ENCODE data around the gene PPM1J. TPM values are rescaled to one million over a fixed set of nuclear protein-coding genes. Genes with fewer than 3 reads are reported as not detected.

Gene PPM1J
- polyA plus RNA-seq, 1 of the 3 experiments (the other 2 are of a cell fraction), result 5.3 TPM

DNA sequence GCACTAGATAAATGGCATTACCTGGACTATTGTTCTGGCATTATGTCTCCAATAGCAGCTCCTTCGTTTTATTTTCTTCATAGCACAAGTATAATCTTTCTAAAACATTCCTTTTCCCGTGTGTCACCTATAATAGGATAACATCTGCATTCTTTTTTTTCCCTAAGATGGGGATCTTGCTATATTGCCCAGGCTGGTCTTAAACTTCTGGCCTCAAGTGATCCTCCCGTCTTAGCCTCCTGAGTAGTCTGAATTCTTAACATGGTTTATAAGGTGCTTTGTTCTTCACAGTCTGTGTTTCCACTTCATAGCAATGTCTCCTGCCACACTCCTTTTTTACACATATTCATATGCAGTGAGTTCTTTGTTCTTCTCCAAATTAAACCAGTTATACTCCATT lies 49.3 kb downstream of the PPM1J start:
- H3K36me3 ChIP-seq (replicated peaks in 1 of 2; ENCODE audit: control insufficient read depth in 1 of 2, insufficient read depth in 2 of 2, low read length in 1 of 2), result peaks cover 54 to 85% of the 10 kb centered on the region in 2 experiments
- H2AFZ ChIP-seq (ENCODE audit: low read depth), result no peak overlapping the region
- no peak overlapping the region for H3K9ac ChIP-seq
- no peak overlapping the region for H3K4me2 ChIP-seq
- no peaks in the 10 kb centered on the region for H3K27me3 ChIP-seq (ENCODE audit: insufficient read depth)
- H3K9me3 ChIP-seq, result no peaks in the 10 kb centered on the region
- POLR2A ChIA-PET, result no interaction called here
- WGBS (ENCODE audit: low lambda C conversion rate), result 84% methylated on average over 3 of the region's 3 CpGs
- H3F3A ChIP-seq (replicated peaks; ENCODE audit: insufficient read depth), result peaks cover 2% of the 10 kb centered on the region
- CTCF ChIA-PET, result no interaction called here
- H3K27ac ChIP-seq (ENCODE audit: low read depth in 2 of 2, low read length in 1 of 2), result no peak overlapping the region
- DNase-seq, result no peak
- no peak for TF ChIP-seq NRF1 (IDR thresholded peaks at IDR 0.05; ENCODE audit: low read depth, low read length)
- TF ChIP-seq RXRA (IDR thresholded peaks at IDR 0.05; ENCODE audit: borderline replicate concordance, low read depth), result no peak
- TF ChIP-seq SMC3 (IDR thresholded peaks at IDR 0.05; ENCODE audit: low read depth, low read length), result no peak
- TF ChIP-seq FOXM1 (IDR thresholded peaks at IDR 0.05; ENCODE audit: low read depth), result no peak
- TF ChIP-seq JUND (IDR thresholded peaks at IDR 0.05), result no peak
- H3K79me2 ChIP-seq (ENCODE audit: insufficient read depth), result 0 out of 2 replicates have a peak, but pooled peaks cover 5% of the 10 kb centered on the region
- no peak overlapping the region for H3K4me3 ChIP-seq (ENCODE audit: low read depth in 2 of 2, low read length in 1 of 2)
- no peaks in the 10 kb centered on the region for H4K20me1 ChIP-seq (ENCODE audit: insufficient read depth)
- H3K9me2 ChIP-seq, result no peaks in the 10 kb centered on the region
- H3K4me1 ChIP-seq (ENCODE audit: control insufficient read depth in 1 of 2, insufficient read depth in 2 of 2, low read depth in 1 of 2, low read length in 1 of 2), result no peaks in the 10 kb centered on the region

Other genes starting within 250 kb of the PPM1J start
- 3.4 and 4.3 TPM in 2 replicates for gene WNT2B, start 206.4 kb downstream of the PPM1J start, polyA plus RNA-seq (2012; rRNA removed)
- 16.3 and 17.9 TPM in 2 replicates for gene ST7L, start 96.2 kb downstream of the PPM1J start, polyA plus RNA-seq (2012; rRNA removed)
- gene CAPZA1, start 95.5 kb downstream of the PPM1J start, polyA plus RNA-seq (2012; rRNA removed), result 50.8 and 71.8 TPM in 2 replicates
- 81.0 and 87.4 TPM in 2 replicates for gene MOV10, start 40.7 kb downstream of the PPM1J start, polyA plus RNA-seq (2012; rRNA removed)
- gene RHOC, start 8.2 kb downstream of the PPM1J start, polyA plus RNA-seq (2012; rRNA removed), result 961 and 1,028 TPM in 2 replicates
- gene SLC16A1, start 240.9 kb upstream of the PPM1J start, polyA plus RNA-seq (2012; rRNA removed), result 34.2 and 49.0 TPM in 2 replicates

All from SK-N-SH (cell line).